ENCODE results near the gene PARVB. TPM values are rescaled to one million over a fixed set of nuclear protein-coding genes. Genes with fewer than 3 reads are reported as not detected.

PARVB gene
- total RNA-seq, 4 donors from 2014 or later: 6.6 to 144 (median 30.1) TPM

- in situ Hi-C loops (cut with MboI; ENCODE audit: low pct_ligation_motif_present in 1 of 4, low pct_unique_long_range_greater_than_20kb in 1 of 4, low sequenced_read_pairs in 3 of 4): no loop called here
- intact Hi-C loops (cut with DNase I; ENCODE audit: low total_unique reads): no loop called here
- DNase-seq: no peak
- Histone ChIP-seq H3K27ac (no peak overlapping the region), H3K9me3 (no peaks in the 10 kb centered on the region), H3K27me3 (no peaks in the 10 kb centered on the region), H3K4me1 (no peaks in the 10 kb centered on the region), H3K36me3 (no peaks in the 10 kb centered on the region), H3K4me3 (no peak overlapping the region)
- TF ChIP-seq, protein P1, sequence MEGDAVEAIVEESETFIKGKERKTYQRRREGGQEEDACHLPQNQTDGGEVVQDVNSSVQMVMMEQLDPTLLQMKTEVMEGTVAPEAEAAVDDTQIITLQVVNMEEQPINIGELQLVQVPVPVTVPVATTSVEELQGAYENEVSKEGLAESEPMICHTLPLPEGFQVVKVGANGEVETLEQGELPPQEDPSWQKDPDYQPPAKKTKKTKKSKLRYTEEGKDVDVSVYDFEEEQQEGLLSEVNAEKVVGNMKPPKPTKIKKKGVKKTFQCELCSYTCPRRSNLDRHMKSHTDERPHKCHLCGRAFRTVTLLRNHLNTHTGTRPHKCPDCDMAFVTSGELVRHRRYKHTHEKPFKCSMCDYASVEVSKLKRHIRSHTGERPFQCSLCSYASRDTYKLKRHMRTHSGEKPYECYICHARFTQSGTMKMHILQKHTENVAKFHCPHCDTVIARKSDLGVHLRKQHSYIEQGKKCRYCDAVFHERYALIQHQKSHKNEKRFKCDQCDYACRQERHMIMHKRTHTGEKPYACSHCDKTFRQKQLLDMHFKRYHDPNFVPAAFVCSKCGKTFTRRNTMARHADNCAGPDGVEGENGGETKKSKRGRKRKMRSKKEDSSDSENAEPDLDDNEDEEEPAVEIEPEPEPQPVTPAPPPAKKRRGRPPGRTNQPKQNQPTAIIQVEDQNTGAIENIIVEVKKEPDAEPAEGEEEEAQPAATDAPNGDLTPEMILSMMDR (IDR thresholded peaks at IDR 0.05): no peak
- no peak for TF ChIP-seq EP300 (IDR thresholded peaks at IDR 0.05; ENCODE audit: low read depth)
- no peak for TF ChIP-seq POLR2A (IDR thresholded peaks at IDR 0.05)
- no peak for TF ChIP-seq POLR2AphosphoS5 (IDR thresholded peaks at IDR 0.05)
- 51% methylated on average over 2 of the region's 8 CpGs; no CpG with 5 or more reads in 1 of the 2 donors for WGBS, 2 donors (ENCODE audit: low coverage in 1 of 2)
These were observed 162.0 kb downstream of the PARVB start for GRCh38 chr22:44186121-44186510.

GRCh38 chr22:44186737-44187136, 162.6 kb downstream of the PARVB start:
- no peaks in the 10 kb centered on the region for H3K4me1 ChIP-seq
- TF ChIP-seq, protein P1 (IDR thresholded peaks at IDR 0.05): no peak
- TF ChIP-seq EP300 (IDR thresholded peaks at IDR 0.05; ENCODE audit: low read depth): no peak
- no peak for TF ChIP-seq POLR2AphosphoS5 (IDR thresholded peaks at IDR 0.05)
- TF ChIP-seq POLR2A (IDR thresholded peaks at IDR 0.05): no peak
- in situ Hi-C loops (cut with MboI; ENCODE audit: low pct_ligation_motif_present in 1 of 4, low pct_unique_long_range_greater_than_20kb in 1 of 4, low sequenced_read_pairs in 3 of 4) (no loop called here), intact Hi-C loops (cut with DNase I; ENCODE audit: low total_unique reads) (no loop called here)
- H3K9me3 ChIP-seq: no peaks in the 10 kb centered on the region
- no peaks in the 10 kb centered on the region for H3K36me3 ChIP-seq
- 91% methylated on average over 4 of the region's 4 CpGs; no CpG with 5 or more reads in 1 of the 2 donors for WGBS, 2 donors (ENCODE audit: low coverage in 1 of 2)
- H3K27me3 ChIP-seq: no peaks in the 10 kb centered on the region
- no peak overlapping the region for H3K27ac ChIP-seq
- DNase-seq: no peak
- H3K4me3 ChIP-seq: no peak overlapping the region

GRCh38 chr22:44187652-44188230, 163.6 kb downstream of the PARVB start:
- no peak overlapping the region for H3K27ac ChIP-seq
- intact Hi-C loops (cut with DNase I; ENCODE audit: low total_unique reads): no loop called here
- WGBS, 2 donors (ENCODE audit: low coverage in 1 of 2): 91% methylated on average over 12 of the region's 12 CpGs; no CpG with 5 or more reads in 1 of the 2 donors

GRCh38 chr22:44188316-44188715, 164.2 kb downstream of the PARVB start:
- WGBS, 2 donors (ENCODE audit: low coverage in 1 of 2): 88% methylated on average over 8 of the region's 8 CpGs; no CpG with 5 or more reads in 1 of the 2 donors
- no peak overlapping the region for H3K4me3 ChIP-seq
- in situ Hi-C loops (cut with MboI; ENCODE audit: low pct_ligation_motif_present in 1 of 4, low pct_unique_long_range_greater_than_20kb in 1 of 4, low sequenced_read_pairs in 3 of 4): no loop called here
- DNase-seq: no peak
- H3K36me3 ChIP-seq: no peaks in the 10 kb centered on the region
- no peaks in the 10 kb centered on the region for H3K9me3 ChIP-seq
- H3K27me3 ChIP-seq: no peaks in the 10 kb centered on the region
- TF ChIP-seq, protein P1 (IDR thresholded peaks at IDR 0.05): no peak
- TF ChIP-seq EP300 (IDR thresholded peaks at IDR 0.05; ENCODE audit: low read depth) (no peak), POLR2A (IDR thresholded peaks at IDR 0.05) (no peak), POLR2AphosphoS5 (IDR thresholded peaks at IDR 0.05) (no peak)
- no peak overlapping the region for H3K27ac ChIP-seq
- intact Hi-C loops (cut with DNase I; ENCODE audit: low total_unique reads): no loop called here
- peaks cover 0 to 3% (median 0%) of the 10 kb centered on the region in 4 donors for H3K4me1 ChIP-seq

More at GRCh38 chr22:44187652-44188230, 163.6 kb downstream of the PARVB start:
- no peak for DNase-seq
- Histone ChIP-seq H3K27me3 (no peaks in the 10 kb centered on the region), H3K36me3 (no peaks in the 10 kb centered on the region), H3K4me1 (peaks cover 0 to 1% (median 0%) of the 10 kb centered on the region in 4 donors), H3K9me3 (no peaks in the 10 kb centered on the region), H3K4me3 (no peak overlapping the region)
- in situ Hi-C loops (cut with MboI; ENCODE audit: low pct_ligation_motif_present in 1 of 4, low pct_unique_long_range_greater_than_20kb in 1 of 4, low sequenced_read_pairs in 3 of 4): no loop called here
- TF ChIP-seq, protein P1 (IDR thresholded peaks at IDR 0.05): no peak
- TF ChIP-seq POLR2A (IDR thresholded peaks at IDR 0.05): no peak
- no peak for TF ChIP-seq POLR2AphosphoS5 (IDR thresholded peaks at IDR 0.05)
- TF ChIP-seq EP300 (IDR thresholded peaks at IDR 0.05; ENCODE audit: low read depth): no peak
